GM23248 (cell line): ENCODE measurements around the gene CA12. TPM values are rescaled to one million over a fixed set of nuclear protein-coding genes. Genes with fewer than 3 reads are reported as not detected.

Experiments used
- DNase-seq: peaks from one replicate; pipeline ENCODE4 v3.0.0-alpha.2; 2015
- H2AFZ ChIP-seq: fragments of 200-600 bp; sonication (generic); 2 replicates; pipeline ENCODE4 v1.6.1; 2016; ENCODE audit warnings: antibody characterized with exemption
- H3F3A ChIP-seq: fragments of 200-600 bp; sonication (generic); 2 replicates; pipeline ENCODE4 v1.6.1; 2016; ENCODE audit warnings: mild to moderate bottlenecking, antibody characterized with exemption, mixed run types; ENCODE audit not compliant: insufficient read depth
- H3K27ac ChIP-seq: fragments of 200-600 bp; sonication (generic); 2 replicates; pipeline ENCODE4 v1.5.1; 2016; ENCODE audit warnings: mild to moderate bottlenecking
- H3K27me3 ChIP-seq: fragments of 200-600 bp; sonication (generic); replicated peaks from 2 replicates; pipeline ENCODE4 v1.6.1; 2016; ENCODE audit warnings: mild to moderate bottlenecking; ENCODE audit not compliant: insufficient read depth
- H3K36me3 ChIP-seq: fragments of 200-600 bp; sonication (generic); 2 replicates; pipeline ENCODE4 v1.6.1; 2016; ENCODE audit warnings: low read depth, mild to moderate bottlenecking
- H3K4me1 ChIP-seq: fragments of 200-600 bp; sonication (generic); 2 replicates; pipeline ENCODE4 v1.6.1; 2016; ENCODE audit warnings: mild to moderate bottlenecking; ENCODE audit not compliant: insufficient read depth
- H3K4me2 ChIP-seq: fragments of 200-600 bp; sonication (generic); one replicate; pipeline ENCODE4 v1.6.1; 2016; ENCODE audit warnings: mild to moderate bottlenecking; ENCODE audit not compliant: unreplicated experiment
- H3K4me3 ChIP-seq: fragments of 200-600 bp; sonication (generic); 2 replicates; pipeline ENCODE4 v1.5.1; 2016; ENCODE audit warnings: mild to moderate bottlenecking
- H3K79me2 ChIP-seq: fragments of 200-600 bp; sonication (generic); 2 replicates; pipeline ENCODE4 v1.6.1; 2016; ENCODE audit warnings: mild to moderate bottlenecking; ENCODE audit not compliant: insufficient read depth
- H3K9ac ChIP-seq: fragments of 200-600 bp; sonication (generic); 2 replicates; pipeline ENCODE4 v1.6.1; 2016; ENCODE audit warnings: mild to moderate bottlenecking
- H3K9me2 ChIP-seq: fragments of 200-600 bp; sonication (generic); 2 replicates; pipeline ENCODE4 v1.6.1; 2016; ENCODE audit warnings: mixed run types, mild to moderate bottlenecking, moderate library complexity; ENCODE audit not compliant: insufficient read depth
- H3K9me3 ChIP-seq: fragments of 200-600 bp; sonication (generic); one replicate; pipeline ENCODE4 v1.6.1; 2017; ENCODE audit warnings: low read depth
- H4K20me1 ChIP-seq: fragments of 200-600 bp; sonication (generic); 2 replicates; pipeline ENCODE4 v1.6.0; 2016; ENCODE audit not compliant: insufficient read depth
- EZH2 ChIP-seq: fragments of 200-600 bp; sonication (generic); IDR thresholded peaks from 2 replicates; pipeline ENCODE4 v1.6.1; 2018; ENCODE audit warnings: antibody characterized with exemption, mild to moderate bottlenecking; ENCODE audit not compliant: insufficient read depth, poor library complexity, severe bottlenecking
- EZH2phosphoT487 ChIP-seq: fragments of 200-600 bp; sonication (generic); IDR thresholded peaks from 2 replicates; pipeline ENCODE4 v1.6.1; 2018; ENCODE audit warnings: antibody characterized with exemption, moderate library complexity, mild to moderate bottlenecking, low read depth; ENCODE audit not compliant: insufficient read depth
- WGBS, 2 experiments: methylation state at CpG; one replicate each; pipeline ENCODE4 v1.1.6; 2015 to 2017; ENCODE audit warnings: low lambda C conversion rate in 2 of 2, low coverage in 1 of 2; ENCODE audit errors: missing lambda C conversion rate in 2 of 2; 5-methylcytosine and 5-hydroxymethylcytosine counted together
- in situ Hi-C: fragments of 300-500 bp; cut with MboI; formaldehyde crosslinking; loops from 2 replicates; pipeline ENCODE4 v1.15.0; 2020
- polyA plus RNA-seq: library from polyadenylated mRNA; unstranded; fragments of >200 nt; fragmentation: Nextera tagmentation; extraction: Ambion mirVana; gene quantifications from 2 replicates; pipeline ENCODE4 v1.2.1, GENCODE V29; 2016
- total RNA-seq: library from RNA; depleted of rRNA; stranded (reverse); fragments of >200 nt; shearing (Covaris generic); gene quantifications from 2 replicates; pipeline ENCODE4 v1.2.3, GENCODE V29; 2014

Gene CA12
- total and polyA plus RNA-seq, 2 experiments from 2014 or later, result 41.8 to 42.1 TPM

DNA sequence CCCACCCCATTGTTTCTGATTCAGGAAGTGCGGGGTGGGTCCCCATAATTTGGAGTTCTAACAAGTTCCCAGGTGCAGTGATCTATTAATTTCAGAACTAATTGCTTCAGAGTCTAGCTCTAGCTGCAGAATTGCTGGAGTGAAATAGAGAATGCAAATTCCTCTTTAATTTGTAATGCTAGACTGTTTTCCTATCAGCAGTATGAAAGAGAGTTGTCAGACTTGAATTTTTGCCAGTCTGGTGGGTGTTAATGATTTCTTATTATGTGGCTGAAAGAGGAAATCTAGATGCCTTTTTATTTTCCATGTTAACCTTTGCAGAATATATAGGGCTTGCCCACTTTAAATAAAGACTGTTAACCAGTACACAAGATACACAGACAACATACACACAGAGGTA is 80.6 kb downstream of the CA12 start:
- DNase-seq, result no peak
- H3K9me3 ChIP-seq, result no peaks in the 10 kb centered on the region
- TF ChIP-seq EZH2phosphoT487 (no peak), EZH2 (no peak)
- H3F3A ChIP-seq, result no peaks in the 10 kb centered on the region
- no peaks in the 10 kb centered on the region for H3K79me2 ChIP-seq
- peaks cover 30% of the 10 kb centered on the region; the same call in 1 of the 2 replicates for H3K36me3 ChIP-seq
- no peak overlapping the region for H3K9ac ChIP-seq
- no peak overlapping the region for H3K27ac ChIP-seq
- no peak overlapping the region for H2AFZ ChIP-seq
- H3K27me3 ChIP-seq, result no peaks in the 10 kb centered on the region
- no peaks in the 10 kb centered on the region for H4K20me1 ChIP-seq
- 95 to 100% methylated on average over 1 of the region's 1 CpG for WGBS, 2 experiments
- 0 out of 2 replicates have a peak, but pooled peaks cover 4% of the 10 kb centered on the region for H3K4me1 ChIP-seq
- H3K9me2 ChIP-seq, result no peaks in the 10 kb centered on the region
- in situ Hi-C loops, result no loop called here
- H3K4me3 ChIP-seq, result no peak overlapping the region
- no peak overlapping the region for H3K4me2 ChIP-seq

- in situ Hi-C loops, result no loop called here
These were observed 81.6 kb downstream of the CA12 start for GRCh38 chr15:63299943-63300575.

DNA sequence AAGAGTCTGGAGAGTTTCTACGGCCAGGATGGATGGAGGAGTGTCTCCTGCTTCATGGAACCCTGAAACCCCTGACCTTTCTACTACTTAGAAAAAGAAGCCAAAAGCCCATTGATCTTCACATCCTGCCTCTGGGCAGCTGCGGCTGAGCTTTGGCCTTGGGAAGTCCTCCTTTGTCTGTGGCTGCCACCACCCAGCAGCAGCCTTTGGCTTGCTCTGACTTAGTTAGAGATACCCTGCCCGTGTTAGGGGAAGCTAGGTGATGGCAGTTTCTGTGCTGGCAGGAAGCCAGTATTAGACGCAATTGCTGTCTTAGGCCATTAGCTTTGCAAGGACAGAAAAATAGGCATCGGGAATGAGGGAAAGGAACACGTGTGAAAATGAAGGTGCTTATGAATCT is 85.5 kb downstream of the CA12 start:
- Histone ChIP-seq H3K9ac (no peak overlapping the region), H3K79me2 (no peaks in the 10 kb centered on the region), H3K9me2 (no peaks in the 10 kb centered on the region), H3K4me2 (no peak overlapping the region), H4K20me1 (no peaks in the 10 kb centered on the region), H3K4me1 (peaks cover 16% of the 10 kb centered on the region), H3K4me3 (no peak overlapping the region), H3K36me3 (peaks cover 8% of the 10 kb centered on the region; the same call in 1 of the 2 replicates), H3K9me3 (no peaks in the 10 kb centered on the region), H2AFZ (no peak overlapping the region), H3F3A (peaks cover 14% of the 10 kb centered on the region), H3K27ac (no peak overlapping the region), H3K27me3 (no peaks in the 10 kb centered on the region)
- 80% methylated on average over 6 of the region's 6 CpGs for WGBS, 2 experiments
- TF ChIP-seq EZH2 (no peak), EZH2phosphoT487 (no peak)
- in situ Hi-C loops, result no loop called here
- DNase-seq, result no peak

More at GRCh38 chr15:63299943-63300575, 81.6 kb downstream of the CA12 start:
- WGBS, 2 experiments, result 94% methylated on average over 7 of the region's 7 CpGs
- Histone ChIP-seq H2AFZ (no peak overlapping the region), H4K20me1 (no peaks in the 10 kb centered on the region), H3F3A (no peaks in the 10 kb centered on the region), H3K4me2 (no peak overlapping the region), H3K27ac (no peak overlapping the region), H3K9ac (no peak overlapping the region), H3K27me3 (no peaks in the 10 kb centered on the region), H3K4me1 (0 out of 2 replicates have a peak, but pooled peaks cover 4% of the 10 kb centered on the region), H3K4me3 (no peak overlapping the region), H3K36me3 (peaks cover 19% of the 10 kb centered on the region; the same call in 1 of the 2 replicates), H3K79me2 (no peaks in the 10 kb centered on the region), H3K9me3 (no peaks in the 10 kb centered on the region), H3K9me2 (no peaks in the 10 kb centered on the region)
- DNase-seq, result no peak
- TF ChIP-seq EZH2phosphoT487 (no peak), EZH2 (no peak)

DNA sequence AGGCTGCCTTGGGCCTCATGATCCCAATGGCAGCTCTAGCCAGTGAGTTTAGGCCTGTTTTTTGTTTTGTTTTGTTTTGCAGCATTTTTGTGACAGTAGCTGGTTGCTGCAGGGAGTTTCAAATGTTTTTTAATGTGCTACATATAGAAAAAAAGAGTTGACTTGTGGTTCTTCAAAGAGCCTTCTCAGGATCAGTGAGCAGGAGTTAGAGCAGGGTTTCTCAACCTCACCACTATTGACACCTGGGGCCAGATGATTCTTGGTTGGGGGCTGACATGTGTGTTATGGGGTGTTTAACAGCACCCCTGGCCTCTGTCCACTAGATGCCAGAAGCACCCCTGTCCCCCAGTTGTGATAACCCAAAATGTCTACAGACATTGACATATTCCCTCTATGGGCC is 86.3 kb downstream of the CA12 start:
- Histone ChIP-seq H3K27ac (no peak overlapping the region), H3K9ac (no peak overlapping the region), H3K36me3 (peaks cover 8% of the 10 kb centered on the region; the same call in 1 of the 2 replicates), H4K20me1 (no peaks in the 10 kb centered on the region), H3F3A (peaks cover 23% of the 10 kb centered on the region), H3K4me1 (peaks cover 22% of the 10 kb centered on the region), H3K9me3 (no peaks in the 10 kb centered on the region), H3K9me2 (no peaks in the 10 kb centered on the region), H3K4me3 (no peak overlapping the region), H3K4me2 (no peak overlapping the region), H2AFZ (no peak overlapping the region), H3K27me3 (no peaks in the 10 kb centered on the region), H3K79me2 (no peaks in the 10 kb centered on the region)
- no peak for DNase-seq
- in situ Hi-C loops, result no loop called here
- TF ChIP-seq EZH2phosphoT487, result no peak
- TF ChIP-seq EZH2, result no peak

- Histone ChIP-seq H3K4me3 (no peak overlapping the region), H2AFZ (no peak overlapping the region), H3K9ac (no peak overlapping the region), H3K36me3 (peaks cover 8% of the 10 kb centered on the region; the same call in 1 of the 2 replicates), H3K9me2 (no peaks in the 10 kb centered on the region), H3K4me1 (peaks cover 24% of the 10 kb centered on the region), H4K20me1 (no peaks in the 10 kb centered on the region), H3K4me2 (no peak overlapping the region), H3K79me2 (no peaks in the 10 kb centered on the region), H3K27ac (no peak overlapping the region), H3F3A (peaks cover 27% of the 10 kb centered on the region), H3K27me3 (no peaks in the 10 kb centered on the region), H3K9me3 (no peaks in the 10 kb centered on the region)
- TF ChIP-seq EZH2 (no peak), EZH2phosphoT487 (no peak)
- 95 to 99% methylated on average over 3 of the region's 3 CpGs for WGBS, 2 experiments
- DNase-seq, result no peak
- in situ Hi-C loops, result loop anchor here (5.0 kb wide), 1 partner anchor 108 kb away; no protein-coding TSS in a partner anchor
These were observed 87.3 kb downstream of the CA12 start for GRCh38 chr15:63294359-63294758.
